Activated T-helper 1 cell treated with anti-CD3 and anti-CD28 coated beads, Interleukin-2, amount 50 U/mL, for 16 hours (primary cell): ENCODE measurements around the gene PCP4.

Experiments
- DNase-seq, 2 donors: peaks; one replicate each; pipeline ENCODE4 v3.0.0-alpha.2; 2020; ENCODE audit warnings: low read depth in 1 of 2, low spot score in 1 of 2

The PCP4 gene

GRCh38 chr21:39867198-39867650 lies at the start of gene PCP4:
Gene PCP4 (plus strand): TSS chr21:39867438. CDS start chr21:39867502, 64 bp downstream.
- DNase-seq: no peak

GRCh38 chr21:39818557-39818956 lies 48.7 kb upstream of the PCP4 start:
- DNase-seq: no peak

GRCh38 chr21:39822042-39822441 lies 45.2 kb upstream of the PCP4 start:
- DNase-seq: no peak

- no peak for DNase-seq
These were observed 42.0 kb upstream of the PCP4 start for GRCh38 chr21:39825250-39825649.

DNA sequence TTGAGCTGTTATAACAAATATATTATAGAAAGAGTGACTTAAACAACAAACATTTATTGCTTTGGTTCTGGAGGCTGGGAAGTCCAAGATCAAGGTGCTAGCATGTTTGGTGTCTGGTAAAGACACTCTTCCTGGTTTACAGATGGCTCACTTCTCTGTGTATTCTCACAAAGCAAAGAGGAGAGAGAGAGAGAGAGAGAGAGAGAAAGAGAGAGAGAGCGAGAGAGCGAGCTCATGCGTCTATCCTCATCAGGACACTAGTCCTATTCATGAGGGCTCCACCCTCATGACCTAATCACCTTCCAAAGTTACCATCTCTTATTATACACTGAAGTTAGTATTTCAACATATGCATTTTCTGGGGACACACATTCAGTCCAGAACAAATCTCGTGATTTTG lies 32.7 kb upstream of the PCP4 start:
- DNase-seq: no peak

- no peak for DNase-seq
These were observed 29.3 kb upstream of the PCP4 start for GRCh38 chr21:39837861-39838359.

DNA sequence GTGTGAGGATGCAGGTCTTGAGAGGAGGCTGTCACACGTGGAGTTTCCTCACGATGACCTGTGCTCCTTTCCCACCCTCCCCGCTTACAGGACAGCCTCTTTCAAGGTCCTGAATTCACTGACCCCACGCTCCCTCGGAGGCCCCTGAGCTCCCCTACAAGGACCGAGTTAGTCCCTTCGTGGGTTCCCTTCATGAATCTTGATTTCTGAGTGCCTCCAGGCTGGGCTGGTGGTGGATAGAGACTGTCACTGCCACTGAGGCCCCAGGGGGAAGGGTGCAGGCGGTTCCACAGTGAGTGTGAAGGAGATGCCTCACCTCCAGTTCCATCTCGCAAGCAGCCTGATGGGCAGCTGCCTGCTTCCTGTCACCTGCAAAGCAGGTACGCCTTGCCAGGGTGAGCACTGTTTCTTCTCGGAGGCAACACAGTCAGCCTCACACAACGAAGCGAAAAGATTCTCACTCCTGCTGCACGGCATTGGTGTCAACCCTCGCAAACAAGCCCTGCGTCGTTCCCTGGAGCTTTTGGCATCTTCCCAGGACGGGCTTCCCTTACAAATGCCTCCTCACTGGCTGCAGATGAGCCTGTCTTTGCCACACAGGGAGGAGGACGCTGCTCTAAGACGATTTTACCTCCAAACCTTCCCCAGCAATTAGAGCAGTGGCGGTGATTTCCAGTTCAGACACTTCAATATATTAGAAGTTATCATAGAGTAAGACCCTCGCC lies 26.7 kb upstream of the PCP4 start:
- no peak for DNase-seq

- no peak for DNase-seq
These were observed 24.3 kb upstream of the PCP4 start for GRCh38 chr21:39842741-39843459.

DNA sequence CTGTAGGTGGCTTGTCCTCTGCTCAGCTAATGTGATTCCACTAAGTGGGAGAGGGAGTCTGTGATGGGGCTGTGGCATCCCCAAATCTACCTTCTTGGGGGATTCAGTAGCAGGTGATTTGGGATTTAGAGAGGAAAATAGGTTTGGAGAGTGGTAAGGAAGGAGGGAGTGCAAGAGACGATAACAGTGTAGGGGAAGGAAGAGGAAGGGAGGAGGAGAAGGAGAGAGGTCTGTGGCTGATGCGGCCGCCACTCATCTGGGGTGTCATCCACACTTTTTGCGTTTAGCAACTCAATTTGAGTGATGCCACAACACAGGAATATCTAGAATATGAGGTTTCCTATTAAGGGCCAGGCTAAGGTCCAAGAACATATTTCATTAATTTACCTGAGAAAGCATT lies 23.8 kb upstream of the PCP4 start:
- DNase-seq: no peak

GRCh38 chr21:39843916-39844315 lies 23.3 kb upstream of the PCP4 start:
- no peak for DNase-seq

DNA sequence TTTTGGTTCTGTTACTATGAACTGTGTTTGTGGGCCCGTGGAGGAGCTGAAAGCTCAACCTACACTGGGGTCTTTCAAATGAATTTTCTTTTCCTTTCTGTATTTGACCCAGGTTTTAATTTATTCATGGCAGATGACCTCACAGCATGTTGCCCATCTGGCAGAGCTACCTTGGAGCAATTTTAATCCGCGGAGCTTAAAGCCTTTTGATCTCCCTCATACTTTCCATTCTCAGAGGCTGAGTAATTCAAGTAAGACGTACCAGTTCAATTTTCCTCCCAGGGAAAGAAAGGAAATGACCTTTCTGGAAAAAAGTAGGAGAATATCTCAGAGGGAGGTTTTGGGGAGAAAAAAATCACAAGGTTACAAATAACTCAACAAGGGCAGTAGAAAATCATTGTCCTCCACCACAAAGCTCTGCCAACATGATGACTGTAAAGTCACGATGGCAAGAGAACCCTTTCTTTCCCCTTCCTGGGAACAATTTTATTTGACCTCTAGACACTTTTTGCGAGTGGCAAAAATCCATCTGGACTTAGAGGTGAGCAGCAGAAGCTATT lies 21.6 kb upstream of the PCP4 start:
- DNase-seq: no peak

- no peak for DNase-seq
These were observed 19.4 kb upstream of the PCP4 start for GRCh38 chr21:39847877-39848276.

DNA sequence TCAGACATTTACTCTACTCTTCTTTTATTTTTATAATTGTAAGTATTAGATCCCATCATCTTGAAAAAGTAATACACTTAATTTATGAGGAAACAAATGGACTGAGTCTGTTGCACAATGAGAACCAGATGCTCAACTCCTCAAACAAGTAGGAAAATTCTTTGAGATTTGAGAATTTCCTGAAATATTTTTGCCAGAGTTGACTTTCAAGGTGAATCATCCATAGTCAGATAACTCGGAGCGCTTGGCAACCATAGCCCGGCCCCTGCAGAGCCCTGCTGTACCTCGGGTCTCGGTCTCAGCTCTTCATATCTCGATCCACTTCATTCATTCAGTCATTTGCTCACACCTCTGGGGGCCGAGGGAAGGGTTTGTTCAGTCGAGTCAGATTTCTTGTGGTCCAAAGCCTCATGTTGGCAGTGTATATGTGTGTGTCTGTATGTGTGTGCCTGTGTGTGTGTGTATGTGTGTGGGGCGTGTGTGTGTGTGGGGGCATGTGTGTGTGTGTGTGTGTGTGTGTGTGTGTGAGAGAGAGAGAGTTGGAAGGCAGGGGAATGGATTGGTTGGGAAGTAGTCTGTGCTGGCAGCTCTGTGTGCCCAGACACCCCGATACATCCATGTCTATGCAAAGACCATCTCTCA lies 18.1 kb upstream of the PCP4 start:
- no peak for DNase-seq

GRCh38 chr21:39850333-39850732 lies 16.9 kb upstream of the PCP4 start:
- DNase-seq: no peak

DNA sequence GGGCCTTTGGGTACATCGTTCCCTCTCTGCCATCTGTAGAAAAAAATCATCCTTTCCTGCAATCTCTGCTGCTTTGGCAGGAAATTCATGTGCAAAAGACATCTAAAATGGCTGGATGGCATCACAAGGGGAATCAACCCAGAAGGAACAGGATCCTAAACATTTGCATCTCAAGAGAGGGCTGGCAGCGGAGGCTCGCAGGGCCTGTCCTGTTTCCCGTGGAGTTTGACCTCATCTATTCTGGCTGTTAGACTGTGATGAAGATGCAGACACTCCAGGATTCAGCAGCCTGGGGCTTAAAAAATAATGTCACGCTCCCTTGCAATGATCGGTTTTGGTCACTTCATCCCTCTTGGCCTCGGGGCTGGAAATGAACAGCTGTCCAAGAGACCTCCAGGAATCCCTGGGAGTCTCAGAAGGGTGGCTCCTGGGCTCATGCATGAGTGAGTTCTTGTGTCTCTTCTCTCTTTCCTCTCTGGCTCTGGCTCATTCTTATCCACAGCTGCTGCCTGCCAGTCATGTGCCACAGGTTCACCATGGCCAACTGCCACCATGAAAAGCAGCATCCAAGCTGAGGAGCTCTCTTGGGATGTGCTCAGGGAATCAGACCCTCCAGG lies 16.1 kb upstream of the PCP4 start:
- no peak for DNase-seq

DNA sequence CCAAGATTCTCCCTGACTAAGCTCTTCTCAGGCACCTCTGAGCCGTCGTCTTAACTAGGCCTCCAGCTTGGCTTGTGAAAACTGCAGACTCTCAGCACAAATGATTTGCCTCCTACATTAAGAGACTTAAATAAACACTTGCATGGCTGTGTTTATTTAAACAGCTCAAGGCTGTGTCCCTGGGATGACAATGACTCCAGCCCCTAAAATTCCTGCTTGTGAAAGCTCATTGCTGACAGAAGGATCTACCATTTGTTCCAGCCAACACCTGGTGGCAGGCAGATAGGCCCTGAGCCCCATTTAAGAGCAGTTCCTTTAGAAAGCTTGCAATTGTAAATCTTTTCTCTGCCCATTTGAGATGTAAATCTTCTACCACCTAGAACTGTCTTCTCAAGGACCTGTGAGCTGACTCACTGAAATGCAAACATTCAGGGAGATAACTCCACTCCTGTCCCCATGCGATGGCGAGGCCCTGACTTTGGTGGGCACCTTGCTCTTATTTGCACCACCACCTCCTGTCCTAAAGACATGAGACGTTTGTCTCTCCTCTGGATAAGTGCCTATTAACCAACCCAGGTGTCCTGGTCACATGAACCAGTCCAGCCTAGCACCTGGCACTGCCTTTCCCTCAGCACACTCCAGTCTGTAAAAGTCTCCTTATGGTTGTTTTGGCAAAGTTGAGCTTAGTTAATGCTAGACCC lies 15.1 kb upstream of the PCP4 start:
- no peak for DNase-seq

- DNase-seq: no peak
These were observed 14.3 kb upstream of the PCP4 start for GRCh38 chr21:39852726-39853500.

GRCh38 chr21:39854572-39854971 lies 12.7 kb upstream of the PCP4 start:
- no peak for DNase-seq

- DNase-seq: no peak
These were observed 11.6 kb upstream of the PCP4 start for GRCh38 chr21:39855595-39855994.

DNA sequence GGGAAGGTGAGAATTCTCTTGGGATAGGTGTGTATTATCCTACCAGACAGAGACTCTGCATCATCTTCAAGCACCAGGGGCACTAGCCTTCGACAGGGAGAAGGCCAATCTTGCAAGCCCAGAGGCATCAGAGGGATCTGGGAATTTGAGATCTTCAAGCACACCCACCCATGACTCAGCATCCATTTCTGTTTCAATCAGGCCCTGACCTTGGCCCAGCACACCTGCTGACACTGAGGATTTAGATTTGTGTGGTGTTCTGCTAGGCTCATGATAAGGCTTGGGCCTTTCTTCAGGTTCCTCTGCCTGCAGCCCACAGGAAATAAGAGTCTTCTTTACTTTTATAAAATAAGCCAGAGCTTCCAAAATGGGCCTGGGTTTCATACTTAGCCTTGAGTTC lies 6.6 kb upstream of the PCP4 start:
- DNase-seq: no peak
